Lung (tissue), 12 donors: Measurements from ENCODE around the gene C1orf53. TPM values are rescaled to one million over a fixed set of nuclear protein-coding genes. Genes with fewer than 3 reads are reported as not detected.

Experiments
- ATAC-seq: fragments of 200-7000 bp; cut with Tn5 transposase; one replicate; pipeline ENCODE4 v1.9.1; 2020; ENCODE audit warnings: moderate number of reproducible peaks; ENCODE audit not compliant: insufficient read depth, low FRiP score
- DNase-seq, 3 donors: peaks; one replicate each; pipeline ENCODE4 v3.0.0-alpha.2; 2013 to 2017
- H3K27ac ChIP-seq, 2 donors: one replicate each; pipeline ENCODE4 v1.5.1; 2013; ENCODE audit warnings: mild to moderate bottlenecking in 2 of 2, moderate library complexity in 2 of 2, control low read depth in 1 of 2, inconsistent platforms in 1 of 2, low read depth in 1 of 2, low read length in 1 of 2
- H3K27me3 ChIP-seq, 3 donors: one replicate each; pipeline ENCODE4 v1.5.1; 2013; ENCODE audit warnings: low read length in 2 of 3; ENCODE audit not compliant: control insufficient read depth in 3 of 3, insufficient read depth in 3 of 3
- H3K36me3 ChIP-seq, 4 donors: one replicate each; pipeline ENCODE4 v1.5.1; 2013; ENCODE audit warnings: low read length in 4 of 4, mild to moderate bottlenecking in 1 of 4, moderate library complexity in 1 of 4; ENCODE audit not compliant: control insufficient read depth in 4 of 4, insufficient read depth in 4 of 4
- H3K4me1 ChIP-seq, 5 donors: one replicate each; pipeline ENCODE4 v1.5.1; 2013; ENCODE audit warnings: low read length in 5 of 5, mild to moderate bottlenecking in 2 of 5, moderate library complexity in 1 of 5; ENCODE audit not compliant: control insufficient read depth in 5 of 5, insufficient read depth in 5 of 5
- H3K4me3 ChIP-seq: one replicate; pipeline ENCODE4 v1.5.1; 2013; ENCODE audit warnings: mild to moderate bottlenecking, control low read depth, moderate library complexity
- H3K9ac ChIP-seq, 2 donors: one replicate each; pipeline ENCODE4 v1.5.1; 2013; ENCODE audit warnings: low read length in 2 of 2, control low read depth in 1 of 2; ENCODE audit not compliant: insufficient read depth in 1 of 2
- H3K9me3 ChIP-seq, 4 donors: one replicate each; pipeline ENCODE4 v1.5.1; 2013; ENCODE audit warnings: low read length in 3 of 4, mild to moderate bottlenecking in 1 of 4, moderate library complexity in 1 of 4; ENCODE audit not compliant: control insufficient read depth in 4 of 4, insufficient read depth in 3 of 4
- CTCF ChIP-seq: IDR thresholded peaks from 2 replicates; pipeline ENCODE4 v1.5.1; 2012; ENCODE audit warnings: mild to moderate bottlenecking; ENCODE audit errors: control extremely low read depth, extremely low read depth
- WGBS, 2 donors: extraction: QIAGEN DNeasy Blood & Tissue Kit; methylation state at CpG; one replicate each; pipeline ENCODE4 v1.1.7; 2013; 5-methylcytosine and 5-hydroxymethylcytosine counted together
- polyA plus RNA-seq, 2 donors: library from polyadenylated mRNA; stranded (reverse); fragments of 200-250 nt; gene quantifications; one replicate each; pipeline ENCODE4 v1.2.1, GENCODE V29; 2013
- total RNA-seq, 2 donors: library from RNA; depleted of rRNA in 1 of 2; stranded (reverse); fragments of >200 nt in 1 of 2; gene quantifications; one replicate each; pipeline ENCODE4 v1.2.1, GENCODE V29; 2014 to 2021
- donor health status: control.
- donor health status: control.
- donor health status: Bipolar disorder and iron deficiency.
- donor health status: healthy.
- donor health status: DM: yes; HTN: yes; CAD: no.

The C1orf53 gene
- total and polyA plus RNA-seq, 4 donors: 3.6 to 23.7 (median 7.4) TPM

DNA sequence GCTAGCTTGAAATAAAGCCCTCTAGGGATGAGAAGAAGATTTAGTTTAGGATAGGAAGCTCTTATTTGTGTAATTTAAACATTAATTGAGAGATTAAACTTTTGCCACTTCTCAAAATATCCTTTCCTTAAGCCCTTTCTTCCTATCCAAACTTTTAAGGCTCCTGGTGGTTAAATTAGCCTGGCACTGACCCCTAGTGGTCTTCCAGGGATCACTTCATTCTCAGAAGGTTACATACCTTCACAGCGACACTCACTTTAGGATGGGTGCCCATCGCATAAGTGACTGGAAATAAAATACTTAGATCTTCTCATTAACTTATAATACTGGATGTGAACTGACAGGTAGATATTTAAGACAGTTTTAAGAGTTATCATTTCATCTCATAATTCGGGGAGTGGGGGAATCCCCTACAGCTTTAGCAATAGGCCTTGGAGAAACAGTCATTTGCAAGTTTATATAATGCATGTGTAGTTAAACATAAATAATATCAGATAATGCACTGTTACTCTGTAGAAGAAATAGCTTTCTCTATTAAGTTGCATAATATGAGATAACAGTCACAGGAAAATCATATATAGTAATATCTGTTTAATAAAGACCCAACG lies 22.2 kb downstream of the C1orf53 start:
- peak; percentile 35 for TF ChIP-seq CTCF
- 44 to 45% methylated on average over 4 of the region's 4 CpGs for WGBS, 2 donors
- ATAC-seq: peak; percentile 82

GRCh38 chr1:197927908-197928665 lies 25.7 kb downstream of the C1orf53 start:
- TF ChIP-seq CTCF: no peak
- no peaks in the 10 kb centered on the region for H3K4me1 ChIP-seq
- H3K27ac ChIP-seq: no peak overlapping the region
- ATAC-seq (no peak), DNase-seq (no peak)
- no peak overlapping the region for H3K9ac ChIP-seq
- H3K9me3 ChIP-seq: no peaks in the 10 kb centered on the region
- H3K4me3 ChIP-seq: no peak overlapping the region
- H3K27me3 ChIP-seq: peaks cover 2 to 43% (median 29%) of the 10 kb centered on the region in 3 donors
- WGBS, 2 donors: 90 to 93% methylated on average over 8 of the region's 8 CpGs
- no peaks in the 10 kb centered on the region for H3K36me3 ChIP-seq

More for the DNA sequence above, 22.2 kb downstream of the C1orf53 start:
- no peak overlapping the region for H3K9ac ChIP-seq
- peaks cover 0 to 7% (median 0%) of the 10 kb centered on the region in 4 donors for H3K9me3 ChIP-seq
- H3K4me1 ChIP-seq: peaks cover 0 to 15% (median 0%) of the 10 kb centered on the region in 5 donors
- H3K4me3 ChIP-seq: no peak overlapping the region
- H3K27me3 ChIP-seq: peaks cover 2 to 53% (median 44%) of the 10 kb centered on the region in 3 donors
- H3K36me3 ChIP-seq: no peaks in the 10 kb centered on the region
- DNase-seq: peak in 2 of 3 donors; percentile 70 to 71
- H3K27ac ChIP-seq: no peak overlapping the region

- DNase-seq (no peak), ATAC-seq (no peak)
- Histone ChIP-seq H3K27ac (no peak overlapping the region), H3K27me3 (peaks cover 2 to 43% (median 29%) of the 10 kb centered on the region in 3 donors), H3K4me3 (no peak overlapping the region), H3K4me1 (no peaks in the 10 kb centered on the region), H3K36me3 (no peaks in the 10 kb centered on the region), H3K9me3 (no peaks in the 10 kb centered on the region), H3K9ac (no peak overlapping the region)
- WGBS, 2 donors: 13 to 14% methylated on average over 15 of the region's 15 CpGs
- no peak for TF ChIP-seq CTCF
These were observed 26.5 kb downstream of the C1orf53 start for GRCh38 chr1:197928849-197929336.
